ENCODE results near the gene MTFP1.

- TF ChIP-seq, protein P1, sequence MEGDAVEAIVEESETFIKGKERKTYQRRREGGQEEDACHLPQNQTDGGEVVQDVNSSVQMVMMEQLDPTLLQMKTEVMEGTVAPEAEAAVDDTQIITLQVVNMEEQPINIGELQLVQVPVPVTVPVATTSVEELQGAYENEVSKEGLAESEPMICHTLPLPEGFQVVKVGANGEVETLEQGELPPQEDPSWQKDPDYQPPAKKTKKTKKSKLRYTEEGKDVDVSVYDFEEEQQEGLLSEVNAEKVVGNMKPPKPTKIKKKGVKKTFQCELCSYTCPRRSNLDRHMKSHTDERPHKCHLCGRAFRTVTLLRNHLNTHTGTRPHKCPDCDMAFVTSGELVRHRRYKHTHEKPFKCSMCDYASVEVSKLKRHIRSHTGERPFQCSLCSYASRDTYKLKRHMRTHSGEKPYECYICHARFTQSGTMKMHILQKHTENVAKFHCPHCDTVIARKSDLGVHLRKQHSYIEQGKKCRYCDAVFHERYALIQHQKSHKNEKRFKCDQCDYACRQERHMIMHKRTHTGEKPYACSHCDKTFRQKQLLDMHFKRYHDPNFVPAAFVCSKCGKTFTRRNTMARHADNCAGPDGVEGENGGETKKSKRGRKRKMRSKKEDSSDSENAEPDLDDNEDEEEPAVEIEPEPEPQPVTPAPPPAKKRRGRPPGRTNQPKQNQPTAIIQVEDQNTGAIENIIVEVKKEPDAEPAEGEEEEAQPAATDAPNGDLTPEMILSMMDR (IDR thresholded peaks at IDR 0.05) = no peak
- no peak for TF ChIP-seq EZH2 (IDR thresholded peaks at IDR 0.05; ENCODE audit: borderline replicate concordance, insufficient read depth, low read depth, low read length, poor library complexity, severe bottlenecking)
Observed at GRCh38 chr22:30433227-30433626, 7.7 kb downstream of the MTFP1 start.

Data from B cell (primary cell).